Keratinocyte (primary cell): ENCODE data around the gene METTL24. TPM values are rescaled to one million over a fixed set of nuclear protein-coding genes. Genes with fewer than 3 reads are reported as not detected.

Source experiments
- DNase-seq: peaks from one replicate; pipeline ENCODE4 v3.0.0-alpha.2; 2011; ENCODE audit warnings: low read depth, missing footprints, low spot score
- FAIRE-seq: peaks from 2 replicates; lab custom pipeline; 2011; peaks lifted over from hg19 to GRCh38; lab: Jason Lieb, UNC
- H2AFZ ChIP-seq: 2 replicates; pipeline ENCODE4 v1.6.0; 2012; ENCODE audit warnings: low read length, control low read depth, inconsistent platforms; ENCODE audit not compliant: control insufficient read depth
- H3K27ac ChIP-seq: 2 replicates; pipeline ENCODE4 v1.5.1; 2011; ENCODE audit warnings: low read length; ENCODE audit not compliant: control insufficient read depth, insufficient read depth
- H3K27me3 ChIP-seq: 3 replicates; pipeline ENCODE4 v1.6.0; 2011; ENCODE audit warnings: low read length; ENCODE audit not compliant: control insufficient read depth, insufficient read depth; ENCODE audit errors: extremely low read depth
- H3K36me3 ChIP-seq, 2 experiments: 2 replicates in 1 of 2; 3 replicates in 1 of 2; pipeline ENCODE4 v1.5.1; 2011; ENCODE audit warnings: low read length in 2 of 2, mild to moderate bottlenecking in 1 of 2; ENCODE audit not compliant: control insufficient read depth in 2 of 2, insufficient read depth in 2 of 2; ENCODE audit errors: extremely low read depth in 1 of 2
- H3K4me1 ChIP-seq: 3 replicates; pipeline ENCODE4 v1.5.1; 2011; ENCODE audit warnings: low read length; ENCODE audit not compliant: control insufficient read depth, insufficient read depth; ENCODE audit errors: extremely low read depth
- H3K4me2 ChIP-seq: 3 replicates; pipeline ENCODE4 v1.6.0; 2011; ENCODE audit warnings: low read depth, low read length; ENCODE audit not compliant: control insufficient read depth, insufficient read depth; ENCODE audit errors: extremely low read depth
- H3K4me3 ChIP-seq, 3 experiments: fragments of 200-600 bp in 1 of 3; sonication (generic) in 1 of 3; 2 replicates in 2 of 3; 3 replicates in 1 of 3; pipeline ENCODE4 v1.5.1; 2011 to 2016; ENCODE audit warnings: low read length in 3 of 3, mild to moderate bottlenecking in 3 of 3, control low read depth in 2 of 3, inconsistent platforms in 1 of 3, low read depth in 1 of 3, mixed read lengths in 1 of 3, mixed run types in 1 of 3, moderate library complexity in 1 of 3; ENCODE audit not compliant: control insufficient read depth in 2 of 3, insufficient read depth in 2 of 3; ENCODE audit errors: extremely low read depth in 1 of 3
- H3K79me2 ChIP-seq: 2 replicates; pipeline ENCODE4 v1.6.0; 2012; ENCODE audit warnings: low read length; ENCODE audit not compliant: control insufficient read depth, insufficient read depth
- H3K9ac ChIP-seq: 3 replicates; pipeline ENCODE4 v1.6.0; 2011; ENCODE audit warnings: low read length; ENCODE audit not compliant: control insufficient read depth, insufficient read depth; ENCODE audit errors: extremely low read depth
- H3K9me1 ChIP-seq: 3 replicates; pipeline ENCODE4 v1.6.0; 2011; ENCODE audit warnings: low read length; ENCODE audit not compliant: control insufficient read depth, insufficient read depth; ENCODE audit errors: extremely low read depth
- H3K9me3 ChIP-seq: 2 replicates; pipeline ENCODE4 v1.5.1; 2012; ENCODE audit warnings: low read depth, low read length; ENCODE audit not compliant: control insufficient read depth
- H4K20me1 ChIP-seq: 3 replicates; pipeline ENCODE4 v1.6.0; 2011; ENCODE audit warnings: low read length; ENCODE audit not compliant: control insufficient read depth, insufficient read depth; ENCODE audit errors: extremely low read depth
- EZH2 ChIP-seq: IDR thresholded peaks from one replicate; pipeline ENCODE4 v1.6.1; 2012; ENCODE audit warnings: inconsistent platforms, mild to moderate bottlenecking, low read length, moderate library complexity
- dilution Hi-C: fragments of 300-500 bp; cut with MboI; formaldehyde crosslinking; loops from one replicate; pipeline ENCODE4 v1.7.0; 2020; ENCODE audit warnings: low sequenced_read_pairs; ENCODE audit not compliant: extremely low pct_ligation_motif_present
- polyA plus RNA-seq, 5 experiments: library from polyadenylated mRNA; depleted of rRNA in 3 of 5; stranded (reverse) in 3 of 5; stranded (forward) in 1 of 5; unstranded in 1 of 5; fragments of >200 nt; gene quantifications; 1 replicate in 1 of 5; 2 replicates in 3 of 5; 3 replicates in 1 of 5; pipeline versions ENCODE4 v1.2.1 to v1.2.3, GENCODE V29; 2011 to 2012; ENCODE audit warnings: missing spikeins in 2 of 5, low read depth in 1 of 5, low replicate concordance in 1 of 5
- TF ChIP-seq, protein P1 (sequence below), 3 experiments: IDR thresholded peaks in 1 of 3; conservative IDR thresholded peaks in 1 of 3; optimal IDR thresholded peaks in 1 of 3; 2 replicates in 2 of 3; 3 replicates in 1 of 3; pipeline versions ENCODE3 to v1.5.1; 2011; ENCODE audit warnings: low read length in 3 of 3, mild to moderate bottlenecking in 3 of 3, moderate library complexity in 2 of 3, control low read depth in 1 of 3, inconsistent platforms in 1 of 3; ENCODE audit not compliant: insufficient read depth in 2 of 3; ENCODE audit errors: extremely low read depth in 1 of 3

METTL24 gene
- polyA plus RNA-seq, 1 donor (not counting 4 experiments of a cell fraction or from before 2014, with no cell fraction given): not detected

DNA sequence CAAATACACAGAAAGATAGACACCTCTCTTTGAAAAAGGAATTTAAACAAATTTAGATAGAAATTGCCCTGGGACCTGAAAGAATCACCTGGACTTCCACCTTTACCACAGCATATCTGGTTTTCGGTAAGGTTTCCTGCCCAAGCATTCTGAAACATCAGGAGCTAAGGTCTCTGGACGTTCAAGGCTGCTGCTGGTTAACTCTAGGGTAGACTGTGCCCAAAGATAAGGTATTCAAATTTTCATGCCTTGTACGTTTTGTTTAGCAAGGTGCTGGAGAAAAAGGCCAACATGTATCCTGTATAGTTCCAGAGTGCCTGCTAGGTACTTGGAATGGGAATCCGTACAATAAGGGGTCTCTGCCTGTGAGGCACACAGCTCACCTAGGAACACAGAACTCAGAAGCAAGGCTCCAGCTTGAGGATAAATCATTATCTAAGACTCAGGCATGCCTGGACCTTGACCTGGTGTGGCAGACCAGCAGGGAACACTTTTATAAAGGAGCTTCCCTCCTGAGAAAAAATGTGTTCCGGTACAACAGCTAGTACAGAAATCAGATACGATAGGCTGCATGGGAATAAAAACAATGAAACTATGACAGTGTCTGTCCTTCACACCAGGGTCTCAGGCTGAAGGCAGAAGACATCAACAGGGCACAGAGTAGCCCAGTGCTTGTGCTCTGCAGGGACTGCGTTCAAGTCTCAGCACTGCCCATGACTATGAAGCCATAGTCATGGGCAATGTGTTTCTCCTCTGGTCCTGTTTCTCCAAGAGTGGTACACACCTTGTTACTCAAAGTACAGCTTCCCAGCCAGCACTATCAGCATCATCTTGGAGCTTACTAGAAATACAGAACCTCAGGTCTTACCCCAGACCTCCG is 70.4 kb downstream of the METTL24 start:
- no peak for DNase-seq
- H2AFZ ChIP-seq: no peak overlapping the region
- dilution Hi-C loops: no loop called here
- no peak overlapping the region for H3K4me3 ChIP-seq
- no peak overlapping the region for H3K27ac ChIP-seq
- H4K20me1 ChIP-seq: no peaks in the 10 kb centered on the region
- peaks cover 8% of the 10 kb centered on the region for H3K27me3 ChIP-seq
- H3K36me3 ChIP-seq: no peaks in the 10 kb centered on the region
- H3K4me1 ChIP-seq: no peaks in the 10 kb centered on the region
- no peaks in the 10 kb centered on the region for H3K79me2 ChIP-seq
- TF ChIP-seq, protein P1, sequence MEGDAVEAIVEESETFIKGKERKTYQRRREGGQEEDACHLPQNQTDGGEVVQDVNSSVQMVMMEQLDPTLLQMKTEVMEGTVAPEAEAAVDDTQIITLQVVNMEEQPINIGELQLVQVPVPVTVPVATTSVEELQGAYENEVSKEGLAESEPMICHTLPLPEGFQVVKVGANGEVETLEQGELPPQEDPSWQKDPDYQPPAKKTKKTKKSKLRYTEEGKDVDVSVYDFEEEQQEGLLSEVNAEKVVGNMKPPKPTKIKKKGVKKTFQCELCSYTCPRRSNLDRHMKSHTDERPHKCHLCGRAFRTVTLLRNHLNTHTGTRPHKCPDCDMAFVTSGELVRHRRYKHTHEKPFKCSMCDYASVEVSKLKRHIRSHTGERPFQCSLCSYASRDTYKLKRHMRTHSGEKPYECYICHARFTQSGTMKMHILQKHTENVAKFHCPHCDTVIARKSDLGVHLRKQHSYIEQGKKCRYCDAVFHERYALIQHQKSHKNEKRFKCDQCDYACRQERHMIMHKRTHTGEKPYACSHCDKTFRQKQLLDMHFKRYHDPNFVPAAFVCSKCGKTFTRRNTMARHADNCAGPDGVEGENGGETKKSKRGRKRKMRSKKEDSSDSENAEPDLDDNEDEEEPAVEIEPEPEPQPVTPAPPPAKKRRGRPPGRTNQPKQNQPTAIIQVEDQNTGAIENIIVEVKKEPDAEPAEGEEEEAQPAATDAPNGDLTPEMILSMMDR (optimal IDR thresholded peaks at IDR 0.05 in 1 of 3, IDR thresholded peaks at IDR 0.05 in 1 of 3, conservative IDR thresholded peaks at IDR 0.05 in 1 of 3; ENCODE audit: extremely low read depth in 1 of 3, insufficient read depth in 2 of 3, low read length in 3 of 3): no peak
- TF ChIP-seq EZH2: no peak
- H3K9ac ChIP-seq: no peak overlapping the region
- FAIRE-seq: no peak
- H3K4me2 ChIP-seq: no peak overlapping the region
- H3K9me1 ChIP-seq: no peaks in the 10 kb centered on the region
- H3K9me3 ChIP-seq: no peaks in the 10 kb centered on the region

DNA sequence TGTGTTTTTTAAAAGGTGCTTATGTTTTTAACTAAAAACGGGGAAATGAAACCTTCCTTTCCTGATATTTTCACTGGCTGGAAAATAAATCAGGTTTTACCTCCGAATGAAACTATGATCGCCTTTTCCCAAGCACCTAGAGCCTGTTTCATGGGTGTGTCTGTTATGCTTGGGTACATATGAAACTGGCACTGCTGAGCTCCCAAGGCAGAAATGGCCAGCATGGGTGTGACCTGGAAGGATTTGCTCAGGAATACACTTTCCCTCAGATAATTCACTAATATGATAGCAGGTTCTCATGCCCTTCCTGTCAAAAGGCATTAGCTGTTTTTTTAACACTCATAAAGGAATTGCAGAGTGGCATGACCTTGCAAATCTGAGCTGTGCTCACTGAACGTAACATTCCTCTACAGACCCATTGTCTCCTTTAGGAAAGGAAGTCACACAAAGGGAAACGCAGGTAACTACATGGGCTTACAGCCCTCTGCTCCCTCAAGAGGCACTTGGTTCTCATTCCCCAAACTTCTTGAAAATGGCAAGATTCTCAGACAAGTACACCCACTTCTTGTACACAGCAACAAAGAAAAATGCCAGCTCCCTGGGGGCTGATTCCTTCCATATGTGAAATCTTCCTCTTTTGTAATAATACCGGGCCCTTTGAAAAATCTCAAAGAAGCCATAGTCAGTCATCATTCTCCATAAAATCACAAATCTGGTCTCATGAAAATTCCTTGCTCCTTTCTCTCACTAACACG is 72.7 kb downstream of the METTL24 start:
- TF ChIP-seq EZH2: no peak
- TF ChIP-seq, protein P1 (optimal IDR thresholded peaks at IDR 0.05 in 1 of 3, IDR thresholded peaks at IDR 0.05 in 1 of 3, conservative IDR thresholded peaks at IDR 0.05 in 1 of 3; ENCODE audit: extremely low read depth in 1 of 3, insufficient read depth in 2 of 3, low read length in 3 of 3): no peak

More for the DNA sequence above, 72.7 kb downstream of the METTL24 start:
- no peak overlapping the region for H3K27ac ChIP-seq
- DNase-seq (no peak), FAIRE-seq (no peak)
- H3K79me2 ChIP-seq: no peaks in the 10 kb centered on the region
- no peaks in the 10 kb centered on the region for H3K4me1 ChIP-seq
- H3K4me2 ChIP-seq: no peak overlapping the region
- no peak overlapping the region for H3K9ac ChIP-seq
- no peak overlapping the region for H3K4me3 ChIP-seq
- H4K20me1 ChIP-seq: no peaks in the 10 kb centered on the region
- no peaks in the 10 kb centered on the region for H3K9me1 ChIP-seq
- dilution Hi-C loops: no loop called here
- no peak overlapping the region for H2AFZ ChIP-seq
- H3K9me3 ChIP-seq: no peaks in the 10 kb centered on the region
- peaks cover 8% of the 10 kb centered on the region for H3K27me3 ChIP-seq
- H3K36me3 ChIP-seq: no peaks in the 10 kb centered on the region
